Measurements from ENCODE around the gene RPS6KA3. TPM values are rescaled to one million over a fixed set of nuclear protein-coding genes. Genes with fewer than 3 reads are reported as not detected.

Gene RPS6KA3
- total and polyA plus RNA-seq, 2 of the 8 experiments (the other 6 are each of a cell fraction or from before 2014, with no cell fraction given) = 7.1 to 13.0 TPM

GRCh38 chrX:20271730-20272129 is 5.0 kb upstream of the RPS6KA3 start:
- no peak overlapping the region for H2BK12ac ChIP-seq (ENCODE audit: low read depth, low read length)
- ChIA-PET CTCF (ENCODE audit: partially characterized antibody) (no interaction called here), POLR2A (ENCODE audit: partially characterized antibody) (no interaction called here)
- DNase-seq (ENCODE audit: low read depth in 1 of 2, low spot score in 2 of 2) = no peak
- no peaks in the 10 kb centered on the region; the same call in 1 of the 2 replicates for H3K23me2 ChIP-seq (ENCODE audit: low read depth, low read length)
- H3K9ac ChIP-seq (replicated peaks in 1 of 4; ENCODE audit: extremely low read depth in 1 of 4, low read depth in 3 of 4, low read length in 3 of 4) = no peak overlapping the region
- no peak overlapping the region for H3K27ac ChIP-seq (ENCODE audit: low read depth, low read length)
- no peak overlapping the region for H3K4me3 ChIP-seq (ENCODE audit: extremely low read depth in 1 of 4, insufficient read depth in 2 of 4, low read depth in 3 of 4, low read length in 4 of 4)
- no peak overlapping the region for H3K56ac ChIP-seq (replicated peaks; ENCODE audit: insufficient read length, low read depth, low read length)
- H3K36me3 ChIP-seq (ENCODE audit: control insufficient read depth in 2 of 4, insufficient read depth in 4 of 4, low read length in 3 of 4) = no peaks in the 10 kb centered on the region
- H2AFZ ChIP-seq (ENCODE audit: low read length) = no peak overlapping the region
- no peaks in the 10 kb centered on the region for H4K20me1 ChIP-seq (replicated peaks in 1 of 2; ENCODE audit: control insufficient read depth in 1 of 2, insufficient read depth in 2 of 2, low read length in 2 of 2)
- no peak overlapping the region for H2BK20ac ChIP-seq (ENCODE audit: low read length)
- no peak overlapping the region for H3K18ac ChIP-seq (ENCODE audit: extremely low read depth, low read length)
- H2BK5ac ChIP-seq (ENCODE audit: low read depth, low read length) = no peak overlapping the region
- H2AK5ac ChIP-seq (ENCODE audit: low read depth, low read length) = no peak overlapping the region
- H3K79me2 ChIP-seq (ENCODE audit: control insufficient read depth in 1 of 2, insufficient read depth in 2 of 2, low read length in 2 of 2) = no peaks in the 10 kb centered on the region
- H3K14ac ChIP-seq (ENCODE audit: insufficient read length) = no peak overlapping the region
- H3K79me1 ChIP-seq (ENCODE audit: low read depth, low read length) = no peaks in the 10 kb centered on the region
- H4K91ac ChIP-seq (replicated peaks; ENCODE audit: insufficient read length, low read length) = no peak overlapping the region
- H3K27me3 ChIP-seq (replicated peaks in 1 of 4; ENCODE audit: control insufficient read depth in 3 of 4, extremely low read depth in 1 of 4, insufficient read depth in 3 of 4, low read length in 3 of 4) = peaks cover 4 to 17% (median 13%) of the 10 kb centered on the region in 4 experiments
- no peak overlapping the region for H3K23ac ChIP-seq (ENCODE audit: insufficient read length)
- no peak overlapping the region for H2BK15ac ChIP-seq (ENCODE audit: low read length)
- H4K8ac ChIP-seq (ENCODE audit: extremely low read depth, insufficient read depth, low read length) = no peak overlapping the region
- no peak overlapping the region for H3K4me2 ChIP-seq (ENCODE audit: insufficient read depth in 1 of 2, low read depth in 2 of 2, low read length in 2 of 2)
- no peak overlapping the region for H3K4ac ChIP-seq (replicated peaks; ENCODE audit: insufficient read length, low read depth, low read length)
- peaks cover 0 to 4% (median 0%) of the 10 kb centered on the region in 4 experiments; a peak in 3 of 7 replicates for H3K4me1 ChIP-seq (replicated peaks in 1 of 4; ENCODE audit: control insufficient read depth in 3 of 4, insufficient read depth in 4 of 4, low read length in 3 of 4)
- TF ChIP-seq KDM1A (IDR thresholded peaks at IDR 0.05; ENCODE audit: borderline replicate concordance, low read length) (no peak), SAP30 (IDR thresholded peaks at IDR 0.05; ENCODE audit: insufficient read depth, insufficient replicate concordance, low read length) (no peak), RBBP5 (IDR thresholded peaks at IDR 0.05; ENCODE audit: borderline replicate concordance, low read depth, low read length) (no peak), CREB1 (IDR thresholded peaks at IDR 0.05) (no peak), ASH2L (IDR thresholded peaks at IDR 0.05; ENCODE audit: low read length) (no peak), BCL11A (IDR thresholded peaks at IDR 0.05; ENCODE audit: low read depth in 2 of 2, low read length in 2 of 2) (no peak), JUND (IDR thresholded peaks at IDR 0.05; ENCODE audit: low read length) (no peak)
- FAIRE-seq = no peak
- no peak overlapping the region for H2BK120ac ChIP-seq (replicated peaks; ENCODE audit: low read depth, low read length)
- H3K9me3 ChIP-seq (ENCODE audit: insufficient read depth in 2 of 2, low read depth in 1 of 2, low read length in 1 of 2) = no peaks in the 10 kb centered on the region
- WGBS, 2 experiments (ENCODE audit: extremely low coverage in 1 of 2, insufficient coverage in 1 of 2, insufficient read length in 1 of 2, insufficient replicate concordance in 2 of 2, low coverage in 1 of 2, low lambda C conversion rate in 2 of 2, missing lambda C conversion rate in 1 of 2) = 91% methylated on average over 1 of the region's 1 CpG; no CpG with 5 or more reads in 1 of the 2 experiments
- no peak overlapping the region for H4K5ac ChIP-seq (ENCODE audit: insufficient read length, low read depth, low read length)
